HG02884 (cell line): Measurements from ENCODE around the gene FURIN.
"Not testable (repeated sequence)": the region's sequence is repeated elsewhere in the genome, so short reads cannot be mapped to it uniquely, and the experiment has no call there.

ENCODE experiments used
- ATAC-seq: cut with Tn5 transposase; IDR thresholded peaks from one replicate; pipeline ENCODE4 v1.9.1; 2021; ENCODE audit warnings: mild to moderate bottlenecking, moderate library complexity; ENCODE audit not compliant: unreplicated experiment

Gene FURIN

DNA sequence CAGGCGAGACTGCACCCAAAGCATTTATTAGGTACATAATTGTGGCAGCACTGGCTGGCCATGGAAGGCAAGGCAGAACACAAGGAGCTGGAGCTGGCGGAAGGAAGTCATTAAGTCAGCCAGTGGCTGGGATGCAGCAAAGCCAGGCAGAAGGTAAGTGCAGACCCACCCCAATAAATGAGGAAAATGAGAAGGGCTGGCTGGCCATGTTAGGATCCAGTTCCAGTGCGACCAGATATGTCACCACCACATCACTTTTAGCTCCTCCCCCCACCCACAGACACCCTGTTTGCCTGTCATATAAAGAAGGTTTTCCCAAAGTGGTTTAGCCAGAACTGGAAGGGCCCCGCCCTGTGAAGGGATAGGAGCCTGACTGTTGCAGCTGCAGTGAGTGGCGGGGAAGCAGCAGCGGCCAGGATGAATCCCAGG, at the start of gene FURIN:
Gene FURIN (plus strand): TSS at position 328 of the 429 bp plus-strand sequence. CDS start 7,153 bp downstream, outside the sequence.
- no peak for ATAC-seq

GRCh38 chr15:90819390-90819789, 49.0 kb upstream of the FURIN start:
- no peak for ATAC-seq

- no peak for ATAC-seq
These were observed 48.5 kb upstream of the FURIN start for GRCh38 chr15:90819850-90820249.

DNA sequence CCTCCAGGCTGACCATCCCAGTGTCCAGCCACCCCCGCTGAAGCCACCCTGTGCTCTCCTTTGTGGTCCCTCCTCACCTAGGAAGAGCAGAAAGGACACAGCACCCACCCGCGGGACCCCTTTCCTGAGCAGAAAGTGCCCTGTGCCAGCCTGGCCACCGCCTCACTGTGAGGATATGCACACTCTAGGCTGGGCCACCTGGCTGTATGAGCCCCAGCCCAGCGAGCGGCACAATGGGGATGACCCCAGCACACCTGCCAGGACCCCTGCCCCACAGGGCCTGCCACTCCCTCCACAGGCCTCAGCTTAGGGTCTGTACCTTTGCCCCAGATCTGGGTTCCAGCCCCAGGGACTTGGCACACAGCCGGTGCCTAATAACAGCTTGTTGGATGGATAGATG, 47.9 kb upstream of the FURIN start:
- no peak for ATAC-seq

GRCh38 chr15:90822204-90822955, 46.0 kb upstream of the FURIN start:
- ATAC-seq, result no peak

DNA sequence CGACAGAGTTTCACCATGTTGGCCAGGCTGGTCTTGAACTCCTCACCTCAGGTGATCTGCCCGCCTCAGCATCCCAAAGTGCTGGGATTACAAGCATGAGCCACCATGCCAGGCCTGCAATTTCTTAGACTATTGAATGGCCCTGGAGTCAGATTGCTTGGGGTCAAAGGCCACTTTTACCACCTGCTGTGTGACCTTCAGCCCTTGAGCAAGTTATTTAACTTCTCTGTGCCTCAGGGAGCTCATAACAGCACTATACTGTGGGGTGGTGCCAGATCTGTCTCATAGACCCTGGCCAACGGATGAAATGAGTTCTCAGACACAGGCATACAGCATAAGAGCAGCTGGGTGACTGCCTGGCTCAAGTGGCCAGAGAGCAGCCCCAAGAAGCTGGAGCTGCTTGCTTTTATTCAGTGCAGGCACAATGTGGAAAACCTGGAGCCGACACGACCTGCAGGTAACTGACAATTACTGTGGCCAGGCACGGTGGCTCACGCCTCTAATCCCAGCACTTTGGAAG, 44.9 kb upstream of the FURIN start:
- no peak for ATAC-seq

- ATAC-seq, result not testable (repeated sequence)
These were observed 43.1 kb upstream of the FURIN start for GRCh38 chr15:90825115-90825899.

DNA sequence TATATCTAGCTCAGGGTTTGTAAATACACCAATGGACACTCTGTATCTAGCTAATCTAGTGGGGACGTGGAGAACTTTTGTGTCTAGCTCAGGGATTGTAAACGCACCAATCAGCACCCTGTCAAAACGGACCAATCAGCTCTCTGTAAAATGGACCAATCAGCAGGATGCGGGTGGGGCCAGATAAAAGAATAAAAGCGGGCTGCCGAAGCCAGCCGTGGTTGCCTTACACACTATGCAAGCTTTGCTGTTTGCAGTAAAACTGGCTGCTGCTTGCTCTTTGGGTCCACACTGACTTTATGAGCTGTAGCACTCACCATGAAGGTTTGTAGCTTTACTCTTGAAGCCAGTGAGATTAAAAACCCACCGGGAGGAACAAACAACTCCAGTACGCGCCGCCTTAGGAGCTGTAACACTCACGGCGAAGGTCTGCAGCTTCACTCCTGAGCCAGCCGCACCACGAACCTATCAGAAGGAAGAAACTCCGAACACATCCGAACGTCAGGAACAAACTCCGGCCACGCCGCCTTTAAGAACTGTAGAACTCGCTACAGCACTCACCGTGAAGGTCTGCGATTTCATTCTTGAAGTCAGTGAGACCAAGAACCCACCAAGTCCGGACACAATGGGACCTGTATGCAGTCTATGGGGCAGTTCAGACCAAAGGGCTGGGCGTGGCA, 42.0 kb upstream of the FURIN start:
- not testable (repeated sequence) for ATAC-seq

DNA sequence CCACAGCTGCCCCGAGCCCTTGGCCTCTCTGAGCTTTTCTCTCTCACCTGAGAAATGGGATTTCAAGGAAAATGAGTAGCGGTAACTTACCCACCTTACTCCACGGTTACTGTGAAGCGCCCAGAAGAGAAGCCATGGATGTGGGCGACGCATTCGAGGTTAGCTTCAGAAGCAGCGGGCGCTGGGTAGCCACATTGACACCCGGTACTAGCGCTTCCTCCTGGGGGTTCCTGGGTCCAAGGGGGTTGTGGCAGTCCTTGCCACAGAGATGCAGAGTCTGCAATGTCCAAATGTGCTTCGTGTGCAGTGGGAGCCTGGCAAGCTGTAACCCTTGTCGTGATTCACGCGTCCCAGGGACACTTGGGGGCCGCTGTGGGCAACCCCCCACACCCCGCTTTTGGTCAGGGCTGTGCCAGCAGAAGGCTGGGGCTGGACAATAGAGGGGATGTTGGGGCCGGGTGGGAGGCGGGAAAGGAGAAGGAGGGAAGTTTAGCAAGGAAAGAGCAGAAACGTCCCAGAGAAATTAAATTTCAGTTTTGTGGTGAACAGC, 41.4 kb upstream of the FURIN start:
- ATAC-seq, result no peak

DNA sequence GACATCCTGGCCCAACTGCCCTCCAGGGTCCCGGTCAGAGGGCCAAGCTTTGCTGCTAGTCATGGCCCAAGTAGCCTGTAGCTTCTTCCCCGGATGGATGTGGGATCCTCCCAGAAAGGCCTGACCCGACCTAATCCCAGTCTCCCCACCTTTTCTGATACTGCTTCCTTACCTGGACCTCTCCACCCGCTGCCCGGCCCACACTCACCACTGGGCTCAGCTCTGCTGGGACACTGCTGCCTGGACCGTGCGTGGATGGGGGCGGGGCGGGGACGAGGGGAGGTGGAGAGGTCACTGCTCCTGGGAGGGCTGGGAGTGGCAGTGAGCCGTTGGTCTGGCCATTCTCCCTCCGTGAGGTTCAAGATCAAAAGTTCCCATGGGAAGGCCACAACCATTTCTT, 40.3 kb upstream of the FURIN start:
- no peak for ATAC-seq

GRCh38 chr15:90829126-90829525, 39.3 kb upstream of the FURIN start:
- no peak for ATAC-seq

DNA sequence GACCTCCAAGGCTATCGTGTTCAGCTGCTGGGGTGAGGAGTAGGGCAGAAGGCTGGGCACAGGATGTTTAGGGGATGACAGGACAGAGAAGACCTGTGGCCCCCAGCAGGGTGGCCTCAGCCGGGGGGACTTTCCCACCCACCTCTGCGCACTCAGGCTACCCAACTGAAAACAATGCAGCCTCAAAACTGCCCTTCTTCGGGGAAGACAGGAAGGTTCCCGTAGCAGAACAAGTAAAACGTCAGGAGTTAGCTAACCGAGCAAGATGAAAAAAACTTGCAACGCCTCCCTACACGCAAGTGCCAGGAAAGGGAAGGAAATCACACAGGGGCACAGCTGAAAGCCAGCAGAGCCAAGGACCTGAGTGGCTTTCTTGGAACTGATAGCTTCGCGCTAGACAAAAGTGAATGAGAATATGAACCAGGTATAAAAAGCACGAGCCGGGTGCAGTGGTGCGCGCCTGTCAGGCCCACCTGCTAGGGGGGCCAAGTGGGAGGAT, 38.4 kb upstream of the FURIN start:
- ATAC-seq, result no peak

DNA sequence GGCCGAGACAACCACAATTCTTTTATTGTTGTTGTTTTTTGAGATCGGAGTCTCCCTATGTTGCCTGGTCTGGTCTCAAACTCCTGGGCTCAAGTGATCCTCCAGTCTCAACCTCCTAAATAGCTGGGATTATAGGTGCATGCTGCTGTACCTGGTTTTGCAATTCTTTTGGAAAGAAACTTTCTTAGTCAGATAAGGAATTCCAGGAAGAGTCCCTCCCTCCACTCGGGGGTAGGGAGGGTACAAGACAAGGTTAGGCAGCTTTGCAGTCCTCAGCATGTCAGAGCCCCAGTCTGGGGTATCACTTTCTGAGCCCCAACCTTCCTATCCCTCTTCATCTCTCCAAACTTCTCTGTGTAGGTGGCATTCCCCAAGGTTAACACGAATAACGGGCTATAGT, 33.8 kb upstream of the FURIN start:
- no peak for ATAC-seq

GRCh38 chr15:90836296-90836871, 32.0 kb upstream of the FURIN start:
- ATAC-seq, result no peak

- no peak for ATAC-seq
These were observed 31.3 kb upstream of the FURIN start for GRCh38 chr15:90837094-90837493.

DNA sequence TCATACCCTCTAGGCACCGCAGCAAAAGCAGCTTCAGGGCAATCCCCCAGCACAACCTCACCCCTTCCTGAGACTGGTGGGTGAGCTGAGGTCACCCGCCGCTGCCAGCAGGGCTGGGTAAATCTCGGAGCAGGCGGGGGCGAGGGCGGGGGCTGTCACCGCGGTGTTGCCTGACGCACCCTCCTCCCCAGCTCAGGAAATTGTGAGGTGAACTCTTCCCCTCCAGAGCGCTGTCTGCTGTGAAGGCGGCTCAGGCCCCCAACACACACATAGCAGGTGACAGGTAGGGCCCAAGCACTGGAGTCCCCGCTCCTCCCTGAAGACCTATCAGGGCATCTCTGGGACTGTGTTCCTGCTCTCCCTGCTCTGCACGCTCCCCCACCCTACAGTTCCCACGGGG, 30.2 kb upstream of the FURIN start:
- ATAC-seq, result no peak

DNA sequence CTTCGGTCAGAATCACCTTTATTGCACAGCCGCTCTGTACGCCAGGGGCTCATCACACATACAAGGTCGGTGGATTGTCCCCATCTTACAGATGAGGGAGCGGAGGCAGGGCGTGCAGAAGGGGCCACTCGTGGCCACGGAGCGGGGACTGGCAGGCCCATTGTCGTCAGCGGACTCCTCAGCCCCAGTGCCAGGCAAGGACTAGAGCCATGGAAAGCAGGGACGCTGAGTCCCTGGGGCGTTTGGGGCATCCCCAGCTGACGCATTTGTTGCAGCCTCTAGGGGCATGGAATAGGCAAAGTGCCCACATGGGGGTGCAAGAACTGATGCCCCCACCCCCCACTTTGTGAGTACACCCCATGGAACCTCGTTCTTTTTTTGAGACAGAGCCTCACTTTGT, 29.8 kb upstream of the FURIN start:
- no peak for ATAC-seq

DNA sequence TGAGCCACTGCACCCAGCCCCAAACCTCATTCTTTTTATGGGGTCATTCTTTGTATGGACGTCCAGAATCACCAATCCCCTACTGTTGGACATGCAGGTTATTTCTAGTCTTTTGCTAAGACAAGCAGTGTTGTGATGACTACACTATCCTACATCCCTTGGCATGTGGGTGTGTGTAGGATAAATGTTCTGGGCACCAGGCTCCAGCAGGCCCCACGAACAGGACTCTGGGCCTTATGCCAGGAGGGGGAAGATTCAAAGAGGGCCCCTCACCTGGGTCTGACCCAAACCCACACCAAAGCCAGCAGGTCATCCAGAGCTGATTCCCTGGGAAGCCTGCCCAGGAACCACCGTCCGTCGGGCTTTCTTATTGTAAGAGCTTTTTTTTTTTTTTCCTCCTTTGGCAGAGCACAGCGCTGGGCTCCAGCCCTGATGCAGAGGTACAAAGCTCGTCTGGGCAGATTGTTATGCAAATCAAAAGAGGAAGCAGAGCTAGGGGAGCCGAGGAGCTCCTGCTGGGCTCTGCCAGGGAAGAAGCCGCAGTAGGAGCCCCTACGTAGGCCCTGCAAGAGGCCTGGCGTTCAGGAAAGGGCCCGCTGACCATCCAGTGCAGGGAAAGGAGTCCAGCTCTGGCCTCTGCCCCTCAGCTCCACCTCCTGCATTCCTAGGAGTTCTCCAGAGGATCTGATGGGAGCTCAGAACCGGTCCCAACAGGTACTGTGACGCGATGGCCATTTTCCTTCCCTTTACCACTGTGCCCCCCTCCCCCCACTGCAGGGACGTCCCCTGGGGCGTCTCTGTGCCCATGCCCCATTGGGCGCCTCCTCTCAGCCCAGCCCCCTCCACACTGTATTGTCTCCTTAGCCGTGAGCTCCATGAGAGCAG, 29.0 kb upstream of the FURIN start:
- ATAC-seq, result no peak

- ATAC-seq, result no peak
These were observed 28.1 kb upstream of the FURIN start for GRCh38 chr15:90840157-90840855.
